Loucy (cell line): ENCODE data around the gene PDGFC.

Experiments used
- EZH2phosphoT487 ChIP-seq: fragments of 200-600 bp; IDR thresholded peaks from 2 replicates; pipeline ENCODE4 v1.6.1; 2018; ENCODE audit warnings: antibody characterized with exemption, mild to moderate bottlenecking, moderate library complexity, borderline replicate concordance
- TF ChIP-seq, protein P1 (sequence below): fragments of 200-600 bp; sonication (generic); conservative IDR thresholded peaks from 2 replicates; pipeline ENCODE4 v1.5.1; 2014; ENCODE audit warnings: mild to moderate bottlenecking, antibody characterized with exemption, low read length

DNA sequence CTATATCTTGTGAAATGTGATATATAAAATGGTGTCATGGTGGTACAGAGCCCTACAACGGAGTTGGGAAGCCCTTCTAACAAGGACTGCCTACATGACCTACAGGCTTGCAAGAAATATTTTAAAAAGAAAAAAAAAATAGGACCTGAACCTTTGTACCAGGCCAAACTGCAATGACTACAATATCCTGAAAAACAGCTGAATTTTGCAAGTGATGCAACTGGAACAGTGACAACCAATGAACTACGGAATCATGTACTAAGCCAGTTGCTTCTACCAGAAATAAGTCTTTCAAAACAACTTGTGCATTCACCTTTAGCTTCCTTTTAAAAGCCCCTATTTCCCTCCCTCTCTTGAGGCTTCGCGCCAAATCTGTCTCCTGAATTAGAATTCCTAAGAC is 58.4 kb downstream of the PDGFC start:
- TF ChIP-seq, protein P1, sequence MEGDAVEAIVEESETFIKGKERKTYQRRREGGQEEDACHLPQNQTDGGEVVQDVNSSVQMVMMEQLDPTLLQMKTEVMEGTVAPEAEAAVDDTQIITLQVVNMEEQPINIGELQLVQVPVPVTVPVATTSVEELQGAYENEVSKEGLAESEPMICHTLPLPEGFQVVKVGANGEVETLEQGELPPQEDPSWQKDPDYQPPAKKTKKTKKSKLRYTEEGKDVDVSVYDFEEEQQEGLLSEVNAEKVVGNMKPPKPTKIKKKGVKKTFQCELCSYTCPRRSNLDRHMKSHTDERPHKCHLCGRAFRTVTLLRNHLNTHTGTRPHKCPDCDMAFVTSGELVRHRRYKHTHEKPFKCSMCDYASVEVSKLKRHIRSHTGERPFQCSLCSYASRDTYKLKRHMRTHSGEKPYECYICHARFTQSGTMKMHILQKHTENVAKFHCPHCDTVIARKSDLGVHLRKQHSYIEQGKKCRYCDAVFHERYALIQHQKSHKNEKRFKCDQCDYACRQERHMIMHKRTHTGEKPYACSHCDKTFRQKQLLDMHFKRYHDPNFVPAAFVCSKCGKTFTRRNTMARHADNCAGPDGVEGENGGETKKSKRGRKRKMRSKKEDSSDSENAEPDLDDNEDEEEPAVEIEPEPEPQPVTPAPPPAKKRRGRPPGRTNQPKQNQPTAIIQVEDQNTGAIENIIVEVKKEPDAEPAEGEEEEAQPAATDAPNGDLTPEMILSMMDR = no peak
- TF ChIP-seq EZH2phosphoT487 = no peak
